ENCODE results near the gene BRPF1. TPM values are rescaled to one million over a fixed set of nuclear protein-coding genes. Genes with fewer than 3 reads are reported as not detected.

BRPF1 gene
- total RNA-seq, 1 donor from 2014 or later: 19.5 TPM

- peaks cover 17% of the 10 kb centered on the region for H3K4me1 Mint-ChIP-seq (ENCODE audit: low read depth, unreplicated experiment)
- Histone ChIP-seq H3K4me2 (ENCODE audit: low read length) (no peak overlapping the region), H3K9ac (ENCODE audit: low read length) (no peak overlapping the region), H3K27me3 (ENCODE audit: insufficient read depth, low read length) (no peaks in the 10 kb centered on the region), H3K4me1 (ENCODE audit: insufficient read depth, low read length) (peaks cover 16% of the 10 kb centered on the region), H3K27ac (ENCODE audit: low read depth, low read length) (no peak overlapping the region), H3K9me3 (ENCODE audit: insufficient read depth, low read depth, low read length) (no peaks in the 10 kb centered on the region), H3K79me2 (ENCODE audit: insufficient read depth, low read length) (peaks cover 18% of the 10 kb centered on the region), H3K36me3 (ENCODE audit: insufficient read depth, low read length) (peaks cover 82% of the 10 kb centered on the region), H4K20me1 (ENCODE audit: insufficient read depth, low read length) (peaks cover 54% of the 10 kb centered on the region), H3K4me3 (ENCODE audit: insufficient read depth, low read depth, low read length) (no peak overlapping the region), H2AFZ (ENCODE audit: low read depth, low read length) (no peak overlapping the region)
- H3K36me3 Mint-ChIP-seq (ENCODE audit: low read depth, unreplicated experiment): peaks cover 19% of the 10 kb centered on the region
- FAIRE-seq: no peak
- H3K27me3 Mint-ChIP-seq (ENCODE audit: low read depth, unreplicated experiment): no peaks in the 10 kb centered on the region
- no peak overlapping the region for H3K4me3 Mint-ChIP-seq (ENCODE audit: unreplicated experiment)
- no peak for DNase-seq (ENCODE audit: low read depth)
- H3K9me3 Mint-ChIP-seq (ENCODE audit: unreplicated experiment): no peaks in the 10 kb centered on the region
- no peak overlapping the region for H3K27ac Mint-ChIP-seq (ENCODE audit: unreplicated experiment)
- TF ChIP-seq EZH2 (IDR thresholded peaks at IDR 0.05; ENCODE audit: insufficient read depth, low read length) (no peak), CTCF (IDR thresholded peaks at IDR 0.05; ENCODE audit: insufficient read depth, low read depth, low read length) (no peak)
Observed at GRCh38 chr3:9742560-9742959, 11.0 kb downstream of the BRPF1 start.

- Histone ChIP-seq H3K4me1 (ENCODE audit: insufficient read depth, low read length) (peaks cover 16% of the 10 kb centered on the region), H3K27ac (ENCODE audit: low read depth, low read length) (no peak overlapping the region), H3K4me2 (ENCODE audit: low read length) (no peak overlapping the region), H3K36me3 (ENCODE audit: insufficient read depth, low read length) (peaks cover 79% of the 10 kb centered on the region), H3K9ac (ENCODE audit: low read length) (no peak overlapping the region), H2AFZ (ENCODE audit: low read depth, low read length) (no peak overlapping the region), H3K9me3 (ENCODE audit: insufficient read depth, low read depth, low read length) (no peaks in the 10 kb centered on the region), H4K20me1 (ENCODE audit: insufficient read depth, low read length) (peaks cover 45% of the 10 kb centered on the region), H3K27me3 (ENCODE audit: insufficient read depth, low read length) (no peaks in the 10 kb centered on the region), H3K79me2 (ENCODE audit: insufficient read depth, low read length) (peaks cover 18% of the 10 kb centered on the region), H3K4me3 (ENCODE audit: insufficient read depth, low read depth, low read length) (no peak overlapping the region)
- Mint-ChIP-seq H3K27ac (ENCODE audit: unreplicated experiment) (no peak overlapping the region), H3K27me3 (ENCODE audit: low read depth, unreplicated experiment) (no peaks in the 10 kb centered on the region), H3K36me3 (ENCODE audit: low read depth, unreplicated experiment) (peaks cover 22% of the 10 kb centered on the region), H3K4me1 (ENCODE audit: low read depth, unreplicated experiment) (peaks cover 21% of the 10 kb centered on the region), H3K9me3 (ENCODE audit: unreplicated experiment) (no peaks in the 10 kb centered on the region), H3K4me3 (ENCODE audit: unreplicated experiment) (no peak overlapping the region)
- no peak for DNase-seq (ENCODE audit: low read depth)
- TF ChIP-seq CTCF (IDR thresholded peaks at IDR 0.05; ENCODE audit: insufficient read depth, low read depth, low read length) (no peak), EZH2 (IDR thresholded peaks at IDR 0.05; ENCODE audit: insufficient read depth, low read length) (no peak)
- no peak for FAIRE-seq
Observed at GRCh38 chr3:9743548-9743947, 12.0 kb downstream of the BRPF1 start.

DNA sequence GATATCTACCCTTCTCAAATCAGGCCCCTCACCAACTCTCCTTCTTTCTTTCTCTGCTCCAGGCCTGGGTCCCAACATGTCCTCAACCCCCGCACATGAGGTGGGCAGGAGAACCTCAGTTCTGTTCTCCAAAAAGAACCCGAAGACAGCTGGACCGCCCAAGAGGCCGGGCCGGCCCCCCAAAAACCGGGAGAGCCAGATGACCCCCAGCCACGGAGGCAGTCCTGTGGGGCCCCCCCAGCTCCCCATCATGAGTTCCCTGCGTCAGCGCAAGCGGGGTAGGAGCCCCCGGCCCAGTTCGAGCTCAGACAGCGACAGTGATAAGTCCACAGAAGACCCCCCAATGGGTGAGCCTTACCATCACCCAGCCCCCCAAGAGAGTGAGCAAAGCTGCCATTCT, 12.6 kb downstream of the BRPF1 start:
- Histone ChIP-seq H3K79me2 (ENCODE audit: insufficient read depth, low read length) (peaks cover 13% of the 10 kb centered on the region), H3K4me1 (ENCODE audit: insufficient read depth, low read length) (peaks cover 19% of the 10 kb centered on the region), H3K36me3 (ENCODE audit: insufficient read depth, low read length) (peaks cover 72% of the 10 kb centered on the region), H3K4me3 (ENCODE audit: insufficient read depth, low read depth, low read length) (no peak overlapping the region), H3K9ac (ENCODE audit: low read length) (no peak overlapping the region), H3K27me3 (ENCODE audit: insufficient read depth, low read length) (no peaks in the 10 kb centered on the region), H2AFZ (ENCODE audit: low read depth, low read length) (no peak overlapping the region), H3K9me3 (ENCODE audit: insufficient read depth, low read depth, low read length) (no peaks in the 10 kb centered on the region), H3K27ac (ENCODE audit: low read depth, low read length) (no peak overlapping the region), H3K4me2 (ENCODE audit: low read length) (no peak overlapping the region), H4K20me1 (ENCODE audit: insufficient read depth, low read length) (peaks cover 39% of the 10 kb centered on the region)
- Mint-ChIP-seq H3K27me3 (ENCODE audit: low read depth, unreplicated experiment) (no peaks in the 10 kb centered on the region), H3K27ac (ENCODE audit: unreplicated experiment) (no peak overlapping the region), H3K9me3 (ENCODE audit: unreplicated experiment) (no peaks in the 10 kb centered on the region), H3K4me3 (ENCODE audit: unreplicated experiment) (no peak overlapping the region), H3K4me1 (ENCODE audit: low read depth, unreplicated experiment) (peaks cover 21% of the 10 kb centered on the region), H3K36me3 (ENCODE audit: low read depth, unreplicated experiment) (peaks cover 28% of the 10 kb centered on the region)
- FAIRE-seq (no peak), DNase-seq (ENCODE audit: low read depth) (no peak)
- TF ChIP-seq CTCF (IDR thresholded peaks at IDR 0.05; ENCODE audit: insufficient read depth, low read depth, low read length) (no peak), EZH2 (IDR thresholded peaks at IDR 0.05; ENCODE audit: insufficient read depth, low read length) (no peak)

Data from astrocyte (in vitro differentiated cells and primary cell).